ENCODE measurements around the gene ARSI.

The ARSI gene

GRCh38 chr5:150305557-150305956 lies 2.9 kb upstream of the ARSI start:
- no peak for DNase-seq

DNA sequence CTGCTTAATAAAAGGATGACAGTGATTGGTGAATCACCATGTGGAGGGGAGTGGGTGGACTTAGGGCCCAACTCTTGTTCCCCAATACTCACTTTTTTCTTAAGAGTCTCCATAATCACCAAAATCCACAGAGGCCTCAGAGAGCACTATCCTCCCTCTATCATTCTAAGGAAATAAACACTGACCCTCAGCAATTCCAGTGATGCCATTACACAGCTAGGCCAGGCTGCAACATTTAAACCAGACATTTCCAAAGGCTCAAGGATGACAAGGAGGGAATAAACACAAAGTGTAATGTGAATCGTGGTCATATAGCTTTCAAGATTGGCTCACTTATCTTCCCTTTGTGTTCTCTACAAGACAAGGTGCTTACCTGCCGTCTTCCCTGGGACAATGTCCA lies 2.4 kb upstream of the ARSI start:
- no peak for DNase-seq

- no peak for DNase-seq
These were observed 1.9 kb upstream of the ARSI start for GRCh38 chr5:150304481-150305081.

DNA sequence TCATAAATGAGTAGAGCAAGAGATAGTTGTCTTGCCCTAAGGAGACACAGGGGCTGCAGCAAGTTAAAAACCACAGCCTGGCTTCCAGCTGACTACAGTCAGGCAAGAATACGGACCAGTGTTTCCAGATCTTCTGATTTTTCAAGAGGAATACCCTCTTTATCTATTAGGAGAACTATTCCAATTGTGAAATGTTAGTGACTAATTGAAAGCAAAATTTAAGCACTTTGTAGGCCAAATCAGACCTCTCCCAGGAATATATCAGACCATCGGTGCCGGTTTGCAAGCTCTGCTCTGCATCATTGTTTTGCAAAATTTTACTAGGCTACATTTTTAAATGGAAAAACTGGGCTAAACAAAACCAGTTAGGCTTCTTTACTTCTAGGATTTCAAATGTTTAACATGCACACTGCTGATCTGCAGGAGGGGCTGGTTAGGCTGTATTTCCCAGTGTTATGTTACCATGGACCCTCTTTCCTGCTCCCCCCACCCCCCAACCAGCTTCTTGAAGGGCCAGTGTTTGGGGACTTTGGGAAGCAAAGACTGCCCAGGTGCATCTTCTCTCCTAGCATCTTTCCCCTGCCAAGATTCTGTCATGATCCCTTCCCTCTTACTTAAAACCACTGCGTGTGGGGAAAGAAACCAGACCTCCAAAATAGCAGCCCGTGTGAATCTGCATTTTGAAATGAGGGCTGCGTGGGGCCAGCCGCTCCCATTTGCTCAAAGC lies 1.1 kb upstream of the ARSI start:
- no peak for DNase-seq

- no peak for DNase-seq
These were observed 438 bp upstream of the ARSI start for GRCh38 chr5:150303070-150303615.

DNA sequence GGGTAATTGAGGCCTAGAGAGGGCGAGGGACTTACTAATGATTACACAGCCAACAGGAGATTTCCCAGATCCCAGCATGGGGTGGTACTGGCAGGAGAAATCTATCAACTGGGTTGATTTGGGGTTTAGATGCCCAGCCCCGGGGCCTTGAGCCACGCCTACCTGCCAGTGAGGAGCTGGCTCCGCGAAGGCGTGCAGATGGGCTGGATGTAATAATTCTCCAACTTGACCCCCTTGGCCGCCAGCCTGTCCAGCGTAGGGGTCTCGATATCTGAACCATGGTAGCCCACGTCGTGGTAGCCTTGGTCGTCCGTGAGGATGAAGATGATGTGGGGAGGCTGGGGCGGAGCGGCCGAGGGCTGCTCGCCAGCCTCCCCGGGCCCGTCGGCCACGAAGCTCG lies 804 bp downstream of the ARSI start:
- no peak for DNase-seq

DNA sequence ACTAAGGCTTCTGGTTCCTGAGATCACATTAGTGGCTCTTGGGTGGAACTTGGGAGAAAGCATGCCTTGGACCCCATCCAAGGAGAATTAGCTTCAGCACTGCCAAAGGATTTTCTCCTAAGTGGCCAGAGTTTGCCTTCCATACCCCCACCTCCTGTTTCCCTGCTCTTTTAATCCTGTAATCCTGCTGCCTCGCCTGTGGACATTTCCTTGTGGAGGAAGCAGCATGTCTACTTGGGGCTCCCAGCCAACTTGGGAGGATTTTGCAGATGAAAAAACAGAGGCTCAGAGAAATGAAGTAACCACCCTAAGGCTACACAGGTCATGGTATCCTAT lies 1.6 kb downstream of the ARSI start:
- no peak for DNase-seq

GRCh38 chr5:150300496-150301169 lies 2.1 kb downstream of the ARSI start:
- DNase-seq = no peak

DNA sequence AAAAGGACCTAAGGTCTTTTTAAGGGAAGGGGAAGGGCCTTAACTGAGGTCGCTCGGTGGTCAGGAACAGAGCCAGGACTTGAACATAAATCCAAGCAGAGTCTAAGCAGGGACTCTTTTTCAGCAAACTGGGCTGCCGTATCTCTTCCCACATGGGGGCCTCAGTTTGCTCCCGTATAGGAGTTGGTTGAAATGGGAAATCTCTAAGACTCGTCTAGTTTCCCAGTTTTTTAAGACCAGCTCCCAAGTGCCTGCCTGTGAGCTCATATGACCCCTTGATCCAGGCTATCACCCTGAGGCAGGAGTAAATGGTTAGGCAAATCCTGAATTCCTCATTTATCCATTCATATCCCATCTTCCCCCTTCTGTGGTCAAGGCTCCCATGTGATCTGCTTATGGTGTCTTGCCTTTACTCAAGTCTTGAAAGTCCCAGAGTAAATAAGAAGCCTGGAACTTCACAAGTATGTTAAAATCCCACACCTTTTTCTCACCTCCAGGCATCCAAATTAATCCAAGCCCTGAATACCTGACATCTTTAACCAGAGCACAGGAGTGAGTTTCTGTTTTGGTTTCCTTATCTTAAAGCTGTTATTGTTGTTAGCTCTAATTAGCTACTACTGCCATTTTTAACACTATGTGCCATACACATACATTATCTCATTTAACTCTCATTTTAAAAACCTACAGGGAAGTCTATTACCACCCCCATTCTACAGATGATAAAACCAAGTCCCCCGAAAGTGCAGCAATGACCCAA lies 3.0 kb downstream of the ARSI start:
- no peak for DNase-seq

DNA sequence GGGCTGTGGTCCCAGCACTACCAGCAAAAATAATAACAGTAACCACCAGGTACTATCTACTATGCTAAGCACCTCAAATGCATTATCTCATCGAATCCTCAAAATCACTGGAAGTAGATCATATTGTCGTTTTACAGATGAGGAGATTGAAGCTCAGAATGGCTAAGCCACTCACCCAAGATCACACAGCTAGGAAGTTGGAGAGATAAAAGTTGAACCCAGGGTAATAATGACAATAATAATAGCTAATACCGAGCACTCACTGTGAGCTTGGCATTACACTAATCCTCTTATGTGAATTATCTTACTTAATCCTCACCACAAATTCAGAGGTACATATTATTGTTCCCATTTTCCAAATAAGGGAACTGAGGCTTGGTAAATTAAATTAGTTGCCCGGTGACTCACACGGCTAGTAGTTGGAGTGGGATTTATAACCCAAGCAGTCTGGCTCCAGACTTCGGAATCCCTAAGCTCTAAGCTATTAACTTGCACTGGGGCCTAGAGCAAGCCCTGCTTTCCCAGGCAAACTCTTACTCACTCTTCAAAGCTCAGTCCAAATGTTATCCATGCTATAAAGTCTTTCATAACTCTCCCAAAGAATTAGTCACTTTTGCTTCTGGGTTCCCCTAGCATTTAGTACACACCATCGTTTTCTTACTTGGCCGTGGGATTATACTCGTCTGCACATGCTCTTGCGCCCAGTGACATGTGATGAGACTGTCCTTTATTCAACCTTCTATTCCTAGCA lies 3.8 kb downstream of the ARSI start:
- DNase-seq = no peak

- no peak for DNase-seq
These were observed 4.6 kb downstream of the ARSI start for GRCh38 chr5:150297934-150298595.

- DNase-seq = no peak
These were observed 5.3 kb downstream of the ARSI start for GRCh38 chr5:150297236-150297890.

DNA sequence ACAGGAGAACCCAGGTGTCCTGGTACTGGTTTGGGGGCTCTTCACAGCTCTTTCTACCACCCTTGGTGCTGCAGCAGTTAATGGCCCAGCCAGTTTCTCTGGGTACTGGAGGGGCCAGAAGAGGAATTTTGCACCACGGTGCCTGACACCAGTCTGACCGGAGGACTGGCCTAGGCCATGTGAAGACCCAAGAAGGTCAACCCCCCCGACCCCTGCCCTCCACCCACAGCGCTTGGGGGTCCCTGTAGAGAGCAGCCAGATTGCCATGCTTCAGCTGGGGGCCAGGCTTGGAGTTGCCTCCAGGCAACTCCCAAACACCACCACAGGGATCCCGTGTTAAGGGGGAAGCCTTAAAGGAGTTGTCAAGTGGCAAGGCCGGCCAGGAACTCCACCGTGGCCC lies 6.2 kb downstream of the ARSI start:
- DNase-seq = no peak

- no peak for DNase-seq
These were observed 6.8 kb downstream of the ARSI start for GRCh38 chr5:150295741-150296486.

DNA sequence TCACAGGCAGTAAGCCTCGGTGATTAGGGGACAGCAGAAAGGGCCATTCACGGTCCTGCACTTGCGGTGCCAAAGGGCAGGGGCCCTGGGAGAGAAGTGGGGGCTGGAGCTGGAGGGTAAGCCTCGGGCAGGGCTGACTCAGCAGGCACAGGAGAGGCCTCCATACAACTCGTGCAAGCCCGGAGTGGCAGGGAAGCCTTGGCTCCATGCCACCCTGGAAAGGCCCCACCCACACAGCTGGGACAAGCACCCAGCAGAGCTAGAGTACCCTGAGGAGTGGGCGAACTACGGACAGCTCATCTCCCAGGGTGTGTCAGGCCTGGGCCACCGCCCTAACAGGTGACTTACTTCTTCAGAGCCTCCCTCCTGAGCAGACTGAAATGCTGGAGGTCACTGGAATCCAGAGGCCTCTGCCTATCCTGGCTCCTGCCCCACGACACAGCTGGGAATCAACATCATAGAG lies 7.5 kb downstream of the ARSI start:
- DNase-seq = no peak

DNA sequence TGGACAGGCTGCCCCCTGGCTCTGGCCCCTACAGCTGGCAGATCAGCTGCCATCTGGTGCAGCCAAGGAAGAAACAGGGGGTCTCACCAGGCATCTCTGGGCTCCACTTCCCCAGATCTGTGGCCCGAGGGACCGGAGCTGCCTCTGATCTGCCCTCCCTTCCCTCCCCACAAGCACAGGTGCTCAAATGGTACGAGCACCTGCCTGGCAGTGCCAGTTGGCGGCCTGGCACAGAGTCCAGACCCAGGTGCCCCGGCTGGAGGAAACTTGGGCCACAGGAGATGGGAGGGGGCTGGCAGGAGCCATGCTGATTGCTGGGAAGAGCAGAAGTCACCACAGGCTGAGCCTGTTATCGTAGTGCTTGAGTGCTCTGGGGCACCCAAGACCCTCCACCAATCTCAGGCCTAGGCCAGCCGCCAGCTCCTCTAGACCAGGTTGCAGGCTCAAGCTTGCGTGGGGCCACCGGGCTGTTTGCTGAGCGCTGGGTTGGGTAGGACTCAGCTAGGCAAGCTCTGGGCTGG lies 8.1 kb downstream of the ARSI start:
- no peak for DNase-seq

DNA sequence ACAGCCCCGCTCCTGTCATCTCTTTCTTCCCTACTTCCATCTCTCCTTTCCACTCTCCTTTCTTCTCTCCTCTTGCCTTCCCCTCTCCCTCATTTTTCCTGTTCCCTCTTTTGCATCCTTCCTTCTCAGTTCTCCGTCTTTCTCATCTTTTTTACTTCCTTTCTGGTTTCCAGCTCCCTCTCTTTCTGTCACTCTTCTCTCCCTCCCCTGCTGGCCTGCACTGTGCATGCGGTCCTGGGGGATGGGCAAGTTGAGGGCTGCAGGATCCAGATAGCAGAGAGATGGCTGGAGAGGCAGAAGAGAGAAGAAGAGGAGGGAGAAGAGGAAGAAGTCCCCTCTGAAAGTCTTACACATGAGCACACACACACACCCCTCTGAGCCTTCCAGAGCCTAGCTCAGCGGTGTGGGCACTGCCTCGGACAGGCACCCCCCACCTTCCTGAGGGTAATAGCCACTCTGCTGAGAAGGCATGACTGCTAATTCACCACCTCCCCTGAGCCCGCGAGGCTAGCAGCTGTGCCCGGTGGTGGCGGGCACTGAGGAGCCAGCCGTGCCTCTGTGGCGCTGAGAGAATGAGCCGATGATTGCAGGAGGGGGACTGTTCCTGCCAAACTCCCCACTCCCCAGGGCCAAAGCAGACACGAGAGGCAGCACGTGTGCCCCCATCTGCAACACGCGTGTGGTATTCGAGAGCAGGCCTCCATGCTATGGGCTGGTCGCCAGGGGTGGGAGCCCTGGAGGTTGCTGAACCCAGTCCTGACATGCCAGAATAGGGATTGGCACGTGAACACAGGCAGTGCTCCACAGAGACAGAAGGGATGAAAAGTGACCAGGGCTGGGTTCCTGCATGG lies 9.4 kb downstream of the ARSI start:
- no peak for DNase-seq

GRCh38 chr5:150291388-150292385 lies 11.0 kb downstream of the ARSI start:
- DNase-seq = no peak

Measured in CD4-positive, alpha-beta T cell treated with Interleukin-17A for 4 hours (primary cell).